Activated B cell treated with CpG ODN at 0.5 μM for 24 hours (primary cell): ENCODE data around the gene NAA16. TPM values are rescaled to one million over a fixed set of nuclear protein-coding genes. Genes with fewer than 3 reads are reported as not detected.
"Not testable (repeated sequence)": the region's sequence is repeated elsewhere in the genome, so short reads cannot be mapped to it uniquely, and the experiment has no call there.

Experiments used
- ATAC-seq: fragments of 200-7000 bp; cut with Tn5 transposase; one replicate; pipeline ENCODE4 v1.10.0; 2021; ENCODE audit warnings: low read depth, mild to moderate bottlenecking, moderate library complexity
- CTCF ChIA-PET: fragments of 350-600 bp; sonication (Branson Sonifier 250); formaldehyde crosslinking; loops from one replicate; lab custom pipeline; 2021; ENCODE audit warnings: antibody characterized with exemption; lab: Charles Lee
- POLR2A ChIA-PET: fragments of 350-600 bp; sonication (Branson Sonifier 250); formaldehyde crosslinking; loops from one replicate; lab custom pipeline; 2021; ENCODE audit warnings: antibody characterized with exemption; lab: Charles Lee
- DNase-seq: peaks from one replicate; pipeline ENCODE4 v3.0.0; 2022
- H3K27ac Mint-ChIP-seq: one replicate; pipeline ENCODE4 v1.8.0; 2020; ENCODE audit warnings: mixed read lengths
- H3K27me3 Mint-ChIP-seq: one replicate; pipeline ENCODE4 v1.8.0; 2021; ENCODE audit warnings: mixed read lengths
- H3K36me3 Mint-ChIP-seq: one replicate; pipeline ENCODE4 v1.8.0; 2021; ENCODE audit warnings: low read depth, mixed read lengths
- H3K4me1 Mint-ChIP-seq: one replicate; pipeline ENCODE4 v1.8.0; 2021; ENCODE audit warnings: mixed read lengths
- H3K4me3 Mint-ChIP-seq: one replicate; pipeline ENCODE4 v1.8.0; 2020; ENCODE audit warnings: mild to moderate bottlenecking, mixed read lengths
- H3K9me3 Mint-ChIP-seq: one replicate; pipeline ENCODE4 v1.8.0; 2020; ENCODE audit warnings: mixed read lengths
- CTCF ChIP-seq: fragments of 200-600 bp; IDR thresholded peaks from one replicate; pipeline ENCODE4 v1.8.0; 2022; ENCODE audit warnings: antibody characterized with exemption, mild to moderate bottlenecking
- intact Hi-C: fragments of 100-400 bp; cut with micrococcal nuclease; formaldehyde crosslinking; loops from one replicate; pipeline ENCODE4 v1.15.1; 2024
- total RNA-seq: library from RNA; stranded (reverse); gene quantifications from 2 replicates; pipeline ENCODE4 v1.2.3, GENCODE V29; 2022

Gene NAA16
- total RNA-seq, 1 donor from 2014 or later, result 21.4 TPM

- no peak overlapping the region for H3K27ac Mint-ChIP-seq
- DNase-seq, result no peak
- no peak for TF ChIP-seq CTCF
- peaks cover 4% of the 10 kb centered on the region for H3K27me3 Mint-ChIP-seq
- intact Hi-C loops, result no loop called here
- CTCF ChIA-PET, result no interaction called here
- no peaks in the 10 kb centered on the region for H3K36me3 Mint-ChIP-seq
- peaks cover 2% of the 10 kb centered on the region for H3K9me3 Mint-ChIP-seq
- H3K4me3 Mint-ChIP-seq, result no peak overlapping the region
- H3K4me1 Mint-ChIP-seq, result no peaks in the 10 kb centered on the region
- no peak for ATAC-seq
- POLR2A ChIA-PET, result no interaction called here
Observed at GRCh38 chr13:41418027-41418426, 107.0 kb downstream of the NAA16 start.

- Mint-ChIP-seq H3K36me3 (no peaks in the 10 kb centered on the region), H3K27me3 (peaks cover 4% of the 10 kb centered on the region), H3K4me3 (no peak overlapping the region), H3K4me1 (no peaks in the 10 kb centered on the region), H3K27ac (no peak overlapping the region), H3K9me3 (peaks cover 2% of the 10 kb centered on the region)
- no peak for TF ChIP-seq CTCF
- ATAC-seq (no peak), DNase-seq (no peak)
- intact Hi-C loops, result no loop called here
- POLR2A ChIA-PET, result no interaction called here
- CTCF ChIA-PET, result no interaction called here
Observed at GRCh38 chr13:41418731-41419130, 107.7 kb downstream of the NAA16 start.

GRCh38 chr13:41419206-41419605 is 108.1 kb downstream of the NAA16 start:
- H3K4me1 Mint-ChIP-seq, result no peaks in the 10 kb centered on the region
- H3K27ac Mint-ChIP-seq, result no peak overlapping the region
- H3K4me3 Mint-ChIP-seq, result no peak overlapping the region
- ChIA-PET POLR2A (no interaction called here), CTCF (no interaction called here)
- no peak for TF ChIP-seq CTCF
- no peaks in the 10 kb centered on the region for H3K36me3 Mint-ChIP-seq
- H3K27me3 Mint-ChIP-seq, result peaks cover 4% of the 10 kb centered on the region
- ATAC-seq (no peak), DNase-seq (no peak)
- intact Hi-C loops, result no loop called here
- peaks cover 2% of the 10 kb centered on the region for H3K9me3 Mint-ChIP-seq

DNA sequence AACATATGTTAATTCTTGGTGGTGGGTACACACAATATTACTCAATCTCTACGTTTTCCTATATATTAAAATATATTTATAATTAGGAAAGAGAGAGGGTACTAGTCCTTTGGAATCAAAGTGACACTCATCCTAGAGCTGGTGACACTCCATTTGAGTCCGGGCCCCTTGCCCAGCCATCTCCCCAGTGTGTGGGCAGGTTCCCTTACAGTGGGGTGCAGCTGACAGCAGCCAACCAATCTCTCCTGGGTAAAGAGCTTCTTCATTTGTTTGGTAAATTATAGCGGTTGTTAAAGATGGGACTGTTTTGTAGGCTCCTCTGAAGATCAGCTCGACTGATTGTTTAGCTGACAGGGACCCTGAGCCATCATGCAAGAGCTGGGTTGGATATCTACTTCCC is 109.1 kb downstream of the NAA16 start:
- DNase-seq (no peak), ATAC-seq (no peak)
- H3K27ac Mint-ChIP-seq, result no peak overlapping the region
- ChIA-PET POLR2A (no interaction called here), CTCF (no interaction called here)
- TF ChIP-seq CTCF, result no peak
- H3K4me1 Mint-ChIP-seq, result no peaks in the 10 kb centered on the region
- intact Hi-C loops, result no loop called here
- no peaks in the 10 kb centered on the region for H3K36me3 Mint-ChIP-seq
- H3K27me3 Mint-ChIP-seq, result peaks cover 4% of the 10 kb centered on the region
- H3K9me3 Mint-ChIP-seq, result peaks cover 2% of the 10 kb centered on the region
- H3K4me3 Mint-ChIP-seq, result no peak overlapping the region

DNA sequence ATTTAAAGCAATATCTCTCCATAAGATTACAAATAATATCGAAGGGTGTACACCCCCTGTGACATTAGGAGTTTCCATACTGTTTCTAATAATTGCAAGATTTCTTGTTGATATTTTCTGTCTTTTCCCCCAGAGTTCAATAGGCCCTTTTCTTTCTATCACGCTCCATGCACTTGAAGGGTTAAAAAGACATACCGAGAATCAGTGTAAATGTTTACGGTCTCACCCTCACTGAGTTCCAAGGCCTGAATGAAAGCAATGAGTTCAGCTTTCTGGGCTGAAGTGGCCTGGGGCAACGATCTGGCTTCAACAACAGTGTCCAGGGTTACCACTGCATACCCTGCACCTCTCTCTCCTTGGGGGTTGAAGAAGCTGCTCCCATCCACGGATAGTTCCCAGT is 110.3 kb downstream of the NAA16 start:
- H3K27me3 Mint-ChIP-seq, POLR2A ChIA-PET, intact Hi-C loops, H3K4me1 Mint-ChIP-seq, H3K27ac Mint-ChIP-seq, H3K9me3 Mint-ChIP-seq, CTCF ChIA-PET, ATAC-seq, DNase-seq, H3K36me3 Mint-ChIP-seq, H3K4me3 Mint-ChIP-seq: not testable (repeated sequence)

- CTCF ChIA-PET, result not testable (repeated sequence)
Observed at GRCh38 chr13:41421983-41422382, 110.9 kb downstream of the NAA16 start.

GRCh38 chr13:41423259-41423658 is 112.2 kb downstream of the NAA16 start:
- H3K4me1 Mint-ChIP-seq, H3K4me3 Mint-ChIP-seq, H3K9me3 Mint-ChIP-seq, H3K36me3 Mint-ChIP-seq, DNase-seq, CTCF ChIA-PET, H3K27ac Mint-ChIP-seq, POLR2A ChIA-PET, intact Hi-C loops, ATAC-seq: not testable (repeated sequence)
- H3K27me3 Mint-ChIP-seq, result peaks cover 16% of the 10 kb centered on the region

More at GRCh38 chr13:41421983-41422382, 110.9 kb downstream of the NAA16 start:
- ATAC-seq, POLR2A ChIA-PET, H3K4me3 Mint-ChIP-seq, H3K27me3 Mint-ChIP-seq, intact Hi-C loops, H3K4me1 Mint-ChIP-seq, DNase-seq, H3K27ac Mint-ChIP-seq, H3K36me3 Mint-ChIP-seq, H3K9me3 Mint-ChIP-seq: not testable (repeated sequence)

DNA sequence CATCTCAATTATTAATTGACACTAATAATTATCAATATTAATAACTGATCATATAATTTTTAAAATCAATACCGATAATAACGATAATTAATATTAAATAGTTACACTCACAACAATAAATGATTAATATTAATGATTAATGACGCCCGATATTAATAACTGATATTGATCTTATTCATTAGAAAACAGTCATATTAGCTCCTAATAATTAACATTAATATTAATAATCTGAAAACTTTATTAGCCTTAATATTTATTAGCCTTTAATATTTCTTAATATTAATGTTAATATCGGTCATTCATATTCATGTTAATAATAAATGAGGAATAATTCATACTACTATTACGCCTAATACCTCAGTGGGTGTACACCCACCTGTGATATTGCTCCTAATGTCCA is 113.6 kb downstream of the NAA16 start:
- CTCF ChIA-PET, H3K4me3 Mint-ChIP-seq, H3K4me1 Mint-ChIP-seq, H3K36me3 Mint-ChIP-seq, DNase-seq, H3K27ac Mint-ChIP-seq, H3K9me3 Mint-ChIP-seq, POLR2A ChIA-PET, ATAC-seq: not testable (repeated sequence)
- intact Hi-C loops, result loop anchor here (5.0 kb wide), 1 partner anchor 228 kb away; no protein-coding TSS in a partner anchor
- H3K27me3 Mint-ChIP-seq, result peaks cover 21% of the 10 kb centered on the region
